Activated CD8-positive, alpha-beta T cell treated with anti-CD3 and anti-CD28 coated beads for 36 hours (primary cell): Measurements from ENCODE around the gene HOXD13. TPM values are rescaled to one million over a fixed set of nuclear protein-coding genes. Genes with fewer than 3 reads are reported as not detected.

Source experiments
- ATAC-seq: fragments of 200-7000 bp; cut with Tn5 transposase; one replicate; pipeline ENCODE4 v1.10.0; 2021; ENCODE audit warnings: mild to moderate bottlenecking, moderate library complexity
- CTCF ChIA-PET: fragments of 350-600 bp; sonication (Branson Sonifier 250); formaldehyde crosslinking; loops from one replicate; lab custom pipeline; 2021; ENCODE audit warnings: antibody characterized with exemption; lab: Charles Lee
- POLR2A ChIA-PET: fragments of 350-600 bp; sonication (Branson Sonifier 250); formaldehyde crosslinking; loops from one replicate; lab custom pipeline; 2021; ENCODE audit warnings: antibody characterized with exemption; lab: Charles Lee
- DNase-seq: peaks from one replicate; pipeline ENCODE4 v3.0.0-alpha.2; 2020
- H3K27ac Mint-ChIP-seq: one replicate; pipeline ENCODE4 v1.8.0; 2021; ENCODE audit warnings: mild to moderate bottlenecking, mixed read lengths
- H3K27me3 Mint-ChIP-seq: one replicate; pipeline ENCODE4 v1.8.0; 2021; ENCODE audit warnings: mixed read lengths
- H3K36me3 Mint-ChIP-seq: one replicate; pipeline ENCODE4 v1.8.0; 2021; ENCODE audit warnings: low read depth, mixed read lengths
- H3K4me1 Mint-ChIP-seq: one replicate; pipeline ENCODE4 v1.8.0; 2021; ENCODE audit warnings: low read depth, mixed read lengths
- H3K4me3 Mint-ChIP-seq: one replicate; pipeline ENCODE4 v1.8.0; 2021; ENCODE audit warnings: mild to moderate bottlenecking, moderate library complexity, mixed read lengths
- H3K9me3 Mint-ChIP-seq: one replicate; pipeline ENCODE4 v1.8.0; 2021; ENCODE audit warnings: mixed read lengths
- intact Hi-C: fragments of 100-400 bp; cut with micrococcal nuclease; formaldehyde crosslinking; loops from one replicate; pipeline ENCODE4 v1.10.0; 2022
- total RNA-seq, 2 experiments: library from RNA; stranded (reverse); gene quantifications; one replicate each; pipeline ENCODE4 v1.2.3, GENCODE V29; 2021
- TF ChIP-seq, protein P1 (sequence below): fragments of 200-600 bp; IDR thresholded peaks from one replicate; pipeline ENCODE4 v1.8.0; 2022; ENCODE audit warnings: antibody characterized with exemption, mild to moderate bottlenecking

Gene HOXD13
- total RNA-seq, 2 experiments from 2014 or later: not detected

DNA sequence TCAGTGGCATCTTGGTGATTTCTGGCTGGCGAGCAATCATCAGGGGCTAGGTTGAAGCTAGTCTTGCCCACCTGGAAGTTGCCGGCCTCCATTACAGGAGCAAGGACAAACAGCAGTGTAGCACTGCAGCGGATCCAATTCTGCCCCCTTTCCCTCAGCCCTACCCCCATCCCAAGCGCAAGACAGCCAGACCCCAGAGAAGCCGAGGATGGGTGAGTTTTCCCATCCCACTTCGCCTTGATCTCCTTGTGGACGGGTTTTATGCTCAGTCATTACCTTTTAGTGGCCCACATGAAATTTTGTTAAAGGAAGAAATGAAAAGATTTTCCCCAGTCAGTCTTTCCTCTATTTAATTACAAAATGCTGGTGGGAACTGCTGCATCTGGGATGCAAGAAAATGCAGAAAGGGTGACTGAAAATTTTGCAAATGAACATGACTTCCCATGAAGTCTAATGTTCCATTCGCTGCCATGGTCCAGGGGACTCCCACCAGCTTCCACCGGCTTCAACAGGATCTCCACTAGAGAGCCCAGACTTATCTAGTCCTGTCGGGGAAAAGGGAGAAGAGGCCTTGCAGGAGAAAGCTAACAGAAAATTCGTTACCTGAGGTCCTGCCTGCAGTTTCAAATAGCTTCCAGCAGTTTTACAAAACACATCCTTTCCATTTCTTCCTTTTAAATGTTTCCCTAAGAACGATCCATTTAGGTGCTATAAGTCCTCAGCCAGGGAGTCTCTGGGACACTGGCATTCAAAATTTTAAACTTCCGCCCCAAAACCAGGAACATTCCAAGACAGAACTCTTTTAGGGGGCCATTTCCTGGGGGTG lies 28.1 kb downstream of the HOXD13 start:
- H3K4me3 Mint-ChIP-seq: no peak overlapping the region
- no peaks in the 10 kb centered on the region for H3K36me3 Mint-ChIP-seq
- CTCF ChIA-PET: interaction anchor here (0.9 to 1.8 kb wide), 11 partner anchors 10 to 431 kb away, joined by 3 to 12 read pairs (median 4); no protein-coding TSS in a partner anchor
- H3K4me1 Mint-ChIP-seq: peaks cover 9% of the 10 kb centered on the region
- no peak for ATAC-seq
- peaks cover 6% of the 10 kb centered on the region for H3K9me3 Mint-ChIP-seq
- H3K27me3 Mint-ChIP-seq: peaks cover 78% of the 10 kb centered on the region
- intact Hi-C loops: loop anchor here (5.0 kb wide), 2 partner anchors 33 to 42 kb away; no protein-coding TSS in a partner anchor
- TF ChIP-seq, protein P1, sequence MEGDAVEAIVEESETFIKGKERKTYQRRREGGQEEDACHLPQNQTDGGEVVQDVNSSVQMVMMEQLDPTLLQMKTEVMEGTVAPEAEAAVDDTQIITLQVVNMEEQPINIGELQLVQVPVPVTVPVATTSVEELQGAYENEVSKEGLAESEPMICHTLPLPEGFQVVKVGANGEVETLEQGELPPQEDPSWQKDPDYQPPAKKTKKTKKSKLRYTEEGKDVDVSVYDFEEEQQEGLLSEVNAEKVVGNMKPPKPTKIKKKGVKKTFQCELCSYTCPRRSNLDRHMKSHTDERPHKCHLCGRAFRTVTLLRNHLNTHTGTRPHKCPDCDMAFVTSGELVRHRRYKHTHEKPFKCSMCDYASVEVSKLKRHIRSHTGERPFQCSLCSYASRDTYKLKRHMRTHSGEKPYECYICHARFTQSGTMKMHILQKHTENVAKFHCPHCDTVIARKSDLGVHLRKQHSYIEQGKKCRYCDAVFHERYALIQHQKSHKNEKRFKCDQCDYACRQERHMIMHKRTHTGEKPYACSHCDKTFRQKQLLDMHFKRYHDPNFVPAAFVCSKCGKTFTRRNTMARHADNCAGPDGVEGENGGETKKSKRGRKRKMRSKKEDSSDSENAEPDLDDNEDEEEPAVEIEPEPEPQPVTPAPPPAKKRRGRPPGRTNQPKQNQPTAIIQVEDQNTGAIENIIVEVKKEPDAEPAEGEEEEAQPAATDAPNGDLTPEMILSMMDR: no peak
- H3K27ac Mint-ChIP-seq: no peak overlapping the region
- no peak for DNase-seq
- POLR2A ChIA-PET: no interaction called here

DNA sequence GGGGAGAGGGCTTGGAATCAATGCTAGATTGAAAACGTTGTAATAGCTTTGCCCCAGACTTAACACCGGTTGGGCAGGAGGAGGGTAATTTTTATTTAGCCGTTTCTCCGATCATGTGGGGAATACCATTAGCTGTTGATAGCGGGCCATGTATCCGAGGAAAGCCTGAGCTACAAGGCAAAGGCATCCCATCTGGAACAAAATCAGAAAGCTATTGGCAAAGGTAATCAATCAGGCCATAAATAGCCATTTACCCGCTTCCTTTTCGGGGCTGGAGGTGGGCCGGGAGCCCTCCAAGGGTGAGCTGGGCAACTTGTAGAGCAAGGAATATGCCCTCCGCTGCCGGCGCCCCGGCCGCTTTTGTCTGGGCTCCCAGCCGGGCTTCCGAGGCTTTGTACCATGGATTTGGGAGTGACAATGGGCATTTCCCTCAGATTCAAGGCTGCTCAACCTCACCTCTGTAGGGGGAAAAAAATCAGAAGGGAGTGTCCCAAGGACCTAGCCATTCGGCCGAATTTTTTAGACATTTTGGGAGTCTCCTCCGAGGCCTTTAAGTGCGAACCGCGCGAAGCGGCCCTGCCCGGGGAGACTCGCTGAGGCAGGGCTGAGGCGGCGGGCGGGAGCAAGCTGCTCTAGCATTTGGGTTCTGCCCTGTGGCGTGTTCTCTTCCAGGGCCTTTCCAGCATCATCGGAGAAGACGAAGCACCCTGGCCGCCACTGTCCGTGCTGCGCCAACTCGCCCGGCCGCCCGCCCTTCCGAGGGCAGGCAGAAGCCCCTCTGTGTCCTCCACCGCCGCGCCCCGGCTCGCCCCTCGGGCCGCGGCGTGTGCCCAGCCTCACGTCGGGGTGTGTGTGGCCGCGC lies 28.9 kb downstream of the HOXD13 start:
- CTCF ChIA-PET: interaction anchor here (0.9 to 1.8 kb wide), 9 partner anchors 10 to 333 kb away, joined by 3 to 12 read pairs (median 4); no protein-coding TSS in a partner anchor
- POLR2A ChIA-PET: interaction anchor here (1.4 kb wide), 1 partner anchor 10 kb away, joined by 3 read pairs; no protein-coding TSS in a partner anchor
- Mint-ChIP-seq H3K4me1 (peaks cover 9% of the 10 kb centered on the region), H3K27ac (no peak overlapping the region), H3K4me3 (no peak overlapping the region), H3K36me3 (no peaks in the 10 kb centered on the region), H3K9me3 (peaks cover 5% of the 10 kb centered on the region), H3K27me3 (peaks cover 78% of the 10 kb centered on the region)
- intact Hi-C loops: loop anchor here (5.0 kb wide), 2 partner anchors 34 to 41 kb away; no protein-coding TSS in a partner anchor
- ATAC-seq (no peak), DNase-seq (no peak)
- TF ChIP-seq, protein P1: no peak

- Mint-ChIP-seq H3K27me3 (peaks cover 76% of the 10 kb centered on the region), H3K4me1 (peaks cover 12% of the 10 kb centered on the region), H3K9me3 (peaks cover 4% of the 10 kb centered on the region), H3K4me3 (peak overlapping the region; percentile 51), H3K36me3 (no peaks in the 10 kb centered on the region), H3K27ac (no peak overlapping the region)
- CTCF ChIA-PET: interaction anchor here (1.5 to 1.8 kb wide), 3 partner anchors 18 to 333 kb away, joined by 3 to 5 read pairs (median 4); no protein-coding TSS in a partner anchor
- intact Hi-C loops: loop anchor here (5.0 kb wide), 2 partner anchors 35 to 40 kb away; no protein-coding TSS in a partner anchor
- TF ChIP-seq, protein P1: no peak
- no peak for ATAC-seq
- POLR2A ChIA-PET: interaction anchor here (1.4 kb wide), 1 partner anchor 9 kb away, joined by 3 read pairs; no protein-coding TSS in a partner anchor
- DNase-seq: no peak
Observed at GRCh38 chr2:176122052-176122682, 29.6 kb downstream of the HOXD13 start.

DNA sequence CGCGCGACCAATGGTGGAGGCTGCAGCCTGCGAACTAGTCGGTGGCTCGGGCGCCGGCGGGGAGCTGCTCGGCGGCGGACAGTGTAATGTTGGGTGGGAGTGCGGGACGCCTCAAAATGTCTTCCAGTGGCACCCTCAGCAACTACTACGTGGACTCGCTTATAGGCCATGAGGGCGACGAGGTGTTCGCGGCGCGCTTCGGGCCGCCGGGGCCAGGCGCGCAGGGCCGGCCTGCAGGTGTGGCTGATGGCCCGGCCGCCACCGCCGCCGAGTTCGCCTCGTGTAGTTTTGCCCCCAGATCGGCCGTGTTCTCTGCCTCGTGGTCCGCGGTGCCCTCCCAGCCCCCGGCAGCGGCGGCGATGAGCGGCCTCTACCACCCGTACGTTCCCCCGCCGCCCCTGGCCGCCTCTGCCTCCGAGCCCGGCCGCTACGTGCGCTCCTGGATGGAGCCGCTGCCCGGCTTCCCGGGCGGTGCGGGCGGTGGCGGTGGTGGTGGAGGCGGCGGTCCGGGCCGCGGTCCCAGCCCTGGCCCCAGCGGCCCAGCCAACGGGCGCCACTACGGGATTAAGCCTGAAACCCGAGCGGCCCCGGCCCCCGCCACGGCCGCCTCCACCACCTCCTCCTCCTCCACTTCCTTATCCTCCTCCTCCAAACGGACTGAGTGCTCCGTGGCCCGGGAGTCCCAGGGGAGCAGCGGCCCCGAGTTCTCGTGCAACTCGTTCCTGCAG lies 30.3 kb downstream of the HOXD13 start, which contains the start of gene HOXD9:
HOXD9 (plus strand) TSS at position 37 of the 728 bp plus-strand sequence; CDS start at position 87, 50 bp downstream.
- Mint-ChIP-seq H3K36me3 (no peaks in the 10 kb centered on the region), H3K9me3 (peaks cover 4% of the 10 kb centered on the region), H3K27ac (no peak within 1 kb of the TSS), H3K4me3 (peak within 1 kb of the TSS; percentile 51), H3K27me3 (peaks cover 77% of the 10 kb centered on the region), H3K4me1 (peaks cover 13% of the 10 kb centered on the region)
- TF ChIP-seq, protein P1: no peak
- peak; percentile 34 for ATAC-seq
- intact Hi-C loops: loop anchor here (5.0 kb wide), 2 partner anchors 36 to 39 kb away; no protein-coding TSS in a partner anchor
- peak; percentile 58 for DNase-seq
- ChIA-PET CTCF (interaction anchor here (1.3 kb wide), 1 partner anchor 432 kb away, joined by 4 read pairs; no protein-coding TSS in a partner anchor), POLR2A (interaction anchor here (1.4 kb wide), 1 partner anchor 9 kb away, joined by 3 read pairs; no protein-coding TSS in a partner anchor)
